GM23338 (cell line): ENCODE results near the gene COL4A2. TPM values are rescaled to one million over a fixed set of nuclear protein-coding genes. Genes with fewer than 3 reads are reported as not detected.
"Not testable (repeated sequence)": the region's sequence is repeated elsewhere in the genome, so short reads cannot be mapped to it uniquely, and the experiment has no call there.

ENCODE experiments used
- ATAC-seq: fragments of 200-7000 bp; cut with Tn5 transposase; 3 replicates; pipeline ENCODE4 v1.9.1; 2020
- DNase-seq: peaks from one replicate; pipeline ENCODE4 v3.0.0-alpha.2; 2015; ENCODE audit warnings: low spot score
- H2AFZ ChIP-seq: fragments of 200-600 bp; sonication (generic); 2 replicates; pipeline ENCODE4 v1.8.0; 2016; ENCODE audit warnings: antibody characterized with exemption, mild to moderate bottlenecking, moderate library complexity
- H3F3A ChIP-seq: fragments of 200-600 bp; sonication (generic); replicated peaks from 2 replicates; pipeline ENCODE4 v1.8.0; 2017; ENCODE audit warnings: antibody characterized with exemption, mixed run types, low read depth
- H3K27ac ChIP-seq: fragments of 200-600 bp; sonication (generic); 2 replicates; pipeline ENCODE4 v1.6.1; 2016; ENCODE audit warnings: low read depth
- H3K27me3 ChIP-seq: fragments of 200-600 bp; sonication (generic); 2 replicates; pipeline ENCODE4 v1.8.0; 2016; ENCODE audit warnings: mild to moderate bottlenecking, mixed run types, moderate library complexity; ENCODE audit not compliant: insufficient read depth
- H3K36me3 ChIP-seq: fragments of 200-600 bp; sonication (generic); 2 replicates; pipeline ENCODE4 v1.8.0; 2016; ENCODE audit warnings: mild to moderate bottlenecking; ENCODE audit not compliant: insufficient read depth
- H3K4me1 ChIP-seq: fragments of 200-600 bp; sonication (generic); 2 replicates; pipeline ENCODE4 v1.8.0; 2016; ENCODE audit warnings: mild to moderate bottlenecking, moderate library complexity; ENCODE audit not compliant: insufficient read depth
- H3K4me2 ChIP-seq: fragments of 200-600 bp; sonication (generic); 2 replicates; pipeline ENCODE4 v1.7.1; 2017; ENCODE audit warnings: mixed run types
- H3K4me3 ChIP-seq: fragments of 200-600 bp; sonication (generic); 2 replicates; pipeline ENCODE4 v1.6.1; 2016; ENCODE audit warnings: mixed run types
- H3K79me2 ChIP-seq: fragments of 200-600 bp; sonication (generic); replicated peaks from 2 replicates; pipeline ENCODE4 v1.8.0; 2017; ENCODE audit warnings: mild to moderate bottlenecking; ENCODE audit not compliant: insufficient read depth
- H3K9me2 ChIP-seq: fragments of 200-600 bp; sonication (generic); 2 replicates; pipeline ENCODE4 v1.8.0; 2017; ENCODE audit not compliant: insufficient read depth
- H4K20me1 ChIP-seq: fragments of 200-600 bp; sonication (generic); replicated peaks from 2 replicates; pipeline ENCODE4 v1.8.0; 2017; ENCODE audit warnings: mild to moderate bottlenecking; ENCODE audit not compliant: insufficient read depth
- H3K27ac Mint-ChIP-seq: 2 replicates; pipeline ENCODE4 v1.8.0; 2020; ENCODE audit warnings: inconsistent platforms, mild to moderate bottlenecking, moderate library complexity, mixed read lengths
- H3K27me3 Mint-ChIP-seq: 3 replicates; pipeline ENCODE4 v1.8.0; 2022; ENCODE audit warnings: low read depth, mild to moderate bottlenecking, moderate library complexity, mixed read lengths, inconsistent platforms; ENCODE audit not compliant: insufficient read depth, poor library complexity
- H3K36me3 Mint-ChIP-seq: 3 replicates; pipeline ENCODE4 v1.8.0; 2021; ENCODE audit warnings: low read depth, mild to moderate bottlenecking, inconsistent platforms, moderate library complexity, mixed read lengths
- H3K4me1 Mint-ChIP-seq: 3 replicates; pipeline ENCODE4 v1.8.0; 2020; ENCODE audit warnings: mild to moderate bottlenecking, inconsistent platforms, mixed read lengths
- H3K4me3 Mint-ChIP-seq: 3 replicates; pipeline ENCODE4 v1.8.0; 2021; ENCODE audit warnings: moderate library complexity, mild to moderate bottlenecking, inconsistent platforms, mixed read lengths
- H3K9me3 Mint-ChIP-seq: 3 replicates; pipeline ENCODE4 v1.8.0; 2020; ENCODE audit warnings: moderate library complexity, mild to moderate bottlenecking, inconsistent platforms, mixed read lengths
- CREB1 ChIP-seq: fragments of 250-450 bp; sonication (Bioruptor Pico); IDR thresholded peaks from 2 replicates; pipeline ENCODE4 v1.5.0; 2020; ENCODE audit warnings: low read depth, mild to moderate bottlenecking, moderate library complexity
- EZH2 ChIP-seq: fragments of 200-600 bp; sonication (generic); IDR thresholded peaks from one replicate; pipeline ENCODE4 v1.8.0; 2017; ENCODE audit warnings: antibody characterized with exemption, mild to moderate bottlenecking, low read depth; ENCODE audit not compliant: unreplicated experiment
- NANOG ChIP-seq: IDR thresholded peaks from 2 replicates; pipeline ENCODE4 v1.6.1; 2016; ENCODE audit warnings: antibody characterized with exemption, borderline replicate concordance
- POLR2AphosphoS5 ChIP-seq: IDR thresholded peaks from 2 replicates; pipeline ENCODE4 v1.6.1; 2016; ENCODE audit warnings: antibody characterized with exemption, low read depth
- ZNF114 ChIP-seq: fragments of 250-450 bp; sonication (Bioruptor Pico); IDR thresholded peaks from 2 replicates; pipeline ENCODE4 v1.5.0; 2020; ENCODE audit warnings: mild to moderate bottlenecking, moderate library complexity
- ZNF331 ChIP-seq: fragments of 250-450 bp; sonication (Bioruptor Pico); IDR thresholded peaks from 2 replicates; pipeline ENCODE4 v1.5.0; 2020; ENCODE audit warnings: low read depth, mild to moderate bottlenecking, moderate library complexity
- polyA plus RNA-seq: library from polyadenylated mRNA; unstranded; fragments of >200 nt; fragmentation: Nextera tagmentation; extraction: Ambion mirVana; gene quantifications from 2 replicates; pipeline ENCODE4 v1.2.1, GENCODE V29; 2016
- total RNA-seq: library from RNA; depleted of rRNA; stranded (reverse); fragments of >200 nt; shearing (Covaris generic); gene quantifications from 2 replicates; pipeline ENCODE4 v1.2.3, GENCODE V29; 2014

COL4A2 gene
- total and polyA plus RNA-seq, 2 experiments from 2014 or later, result 37.4 to 131 TPM

DNA sequence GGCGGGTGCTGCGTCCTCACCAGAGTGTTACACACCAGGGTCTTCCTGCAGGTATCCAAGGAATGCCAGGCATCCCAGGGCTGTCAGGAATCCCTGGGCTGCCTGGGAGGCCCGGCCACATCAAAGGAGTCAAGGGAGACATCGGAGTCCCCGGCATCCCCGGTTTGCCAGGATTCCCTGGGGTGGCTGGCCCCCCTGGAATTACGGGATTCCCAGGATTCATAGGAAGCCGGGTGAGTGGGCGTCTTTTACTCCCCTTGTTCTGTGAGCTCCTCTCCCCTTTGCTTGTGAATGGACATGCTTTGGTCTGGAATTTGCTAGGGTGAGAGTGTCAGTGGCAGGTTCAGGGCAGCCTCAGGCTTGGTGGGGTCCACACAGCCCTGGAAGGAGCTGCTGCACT is 178.5 kb downstream of the COL4A2 start:
- Histone ChIP-seq H3K4me1 (peaks cover 33% of the 10 kb centered on the region), H3K4me3 (no peak overlapping the region), H3K27me3 (no peaks in the 10 kb centered on the region), H3K36me3 (0 out of 2 replicates have a peak, but pooled peaks cover 4% of the 10 kb centered on the region), H3K4me2 (peak overlapping the region; percentile 55), H3K9me2 (no peaks in the 10 kb centered on the region; the same call in 1 of the 2 replicates), H2AFZ (no peak overlapping the region), H3F3A (peaks cover 17% of the 10 kb centered on the region), H3K27ac (peak overlapping the region; percentile 99), H4K20me1 (no peaks in the 10 kb centered on the region), H3K79me2 (no peaks in the 10 kb centered on the region)
- H3K36me3 Mint-ChIP-seq, result peaks cover 34% of the 10 kb centered on the region
- no peak overlapping the region; the same call in 2 of the 3 replicates for H3K4me3 Mint-ChIP-seq
- no peaks in the 10 kb centered on the region; the same call in 2 of the 3 replicates for H3K9me3 Mint-ChIP-seq
- DNase-seq (peak; percentile 98), ATAC-seq (peak; percentile 94)
- peaks cover 8% of the 10 kb centered on the region for H3K27me3 Mint-ChIP-seq
- TF ChIP-seq ZNF331 (CRISPR knock-in tag) (no peak), EZH2 (no peak), CREB1 (CRISPR knock-in tag) (peak; percentile 41; the same call in 1 of the 2 replicates), NANOG (peak; percentile 57; the same call in 1 of the 2 replicates), POLR2AphosphoS5 (0 out of 2 replicates have a peak, but pooled peaks have one; percentile 21)
- peaks cover 40% of the 10 kb centered on the region for H3K4me1 Mint-ChIP-seq
- peak overlapping the region; percentile 91 for H3K27ac Mint-ChIP-seq

DNA sequence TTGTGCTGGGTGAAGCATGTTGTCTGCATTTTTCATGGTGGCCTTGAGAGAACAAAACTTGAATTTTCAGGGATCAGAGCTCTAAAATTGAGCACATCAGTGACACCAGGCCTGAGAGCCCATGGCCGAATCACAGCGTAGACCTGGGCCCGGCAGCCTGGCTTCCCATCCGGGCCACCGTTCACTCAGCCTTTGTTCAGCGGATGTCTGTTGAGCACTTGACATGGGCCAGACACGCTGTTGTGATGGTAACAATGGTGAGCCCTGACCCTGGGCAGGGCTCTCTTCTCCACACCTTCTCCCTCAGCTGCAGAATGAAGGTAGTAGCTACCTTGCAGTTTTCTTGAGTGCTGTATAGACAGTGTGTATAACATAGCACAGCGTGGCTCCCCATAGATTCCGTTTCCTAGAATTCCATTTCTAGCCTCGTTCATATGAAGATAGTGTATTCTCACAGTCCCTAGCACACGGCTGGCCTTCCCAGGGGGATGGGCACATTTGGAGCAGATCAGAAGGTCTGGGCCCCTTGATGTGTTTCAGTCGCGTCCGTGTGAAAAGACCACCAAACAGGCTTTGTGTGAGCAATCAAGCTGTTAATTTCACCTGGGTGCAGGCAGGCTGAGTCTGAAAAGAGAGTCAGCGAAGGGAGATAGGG is 179.1 kb downstream of the COL4A2 start:
- H2AFZ ChIP-seq, result no peak overlapping the region
- peak overlapping the region; percentile 55 for H3K4me2 ChIP-seq
- H3K79me2 ChIP-seq, result no peaks in the 10 kb centered on the region
- TF ChIP-seq POLR2AphosphoS5, result peak; percentile 31; the same call in 1 of the 2 replicates
- no peak for TF ChIP-seq ZNF114 (CRISPR knock-in tag)
- no peaks in the 10 kb centered on the region for H4K20me1 ChIP-seq
- H3K27ac ChIP-seq, result peak overlapping the region; percentile 99
- Mint-ChIP-seq H3K4me1 (peaks cover 40% of the 10 kb centered on the region), H3K27ac (peak overlapping the region; percentile 91), H3K27me3 (peaks cover 8% of the 10 kb centered on the region), H3K9me3 (no peaks in the 10 kb centered on the region; the same call in 2 of the 3 replicates), H3K4me3 (no peak overlapping the region; the same call in 2 of the 3 replicates), H3K36me3 (peaks cover 33% of the 10 kb centered on the region)
- H3K36me3 ChIP-seq, result 0 out of 2 replicates have a peak, but pooled peaks cover 4% of the 10 kb centered on the region
- peaks cover 17% of the 10 kb centered on the region for H3F3A ChIP-seq
- ATAC-seq (peak; percentile 48), DNase-seq (peak; percentile 55)
- no peaks in the 10 kb centered on the region for H3K27me3 ChIP-seq
- peaks cover 33% of the 10 kb centered on the region for H3K4me1 ChIP-seq
- H3K9me2 ChIP-seq, result no peaks in the 10 kb centered on the region; the same call in 1 of the 2 replicates
- no peak overlapping the region for H3K4me3 ChIP-seq

DNA sequence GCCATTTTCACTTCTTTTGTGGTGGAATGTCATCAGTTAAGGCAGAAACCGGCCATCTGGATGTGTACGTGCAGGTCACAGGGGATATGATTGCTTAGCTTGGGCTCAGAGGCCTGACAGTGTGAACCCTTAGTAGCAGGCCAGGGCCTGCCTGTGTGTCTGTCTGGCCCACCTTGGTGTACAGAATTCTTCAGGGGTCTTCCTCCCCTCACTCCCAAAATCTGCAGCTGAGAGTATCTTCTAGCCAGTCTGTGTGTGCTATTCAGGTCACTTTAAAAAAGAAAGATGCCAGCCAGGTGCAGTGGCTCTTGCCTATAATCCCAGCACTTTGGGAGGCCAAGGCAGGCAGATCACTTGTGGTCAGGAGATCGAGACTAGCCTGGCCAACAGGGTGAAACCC is 179.8 kb downstream of the COL4A2 start:
- Mint-ChIP-seq H3K4me1 (peaks cover 40% of the 10 kb centered on the region), H3K36me3 (peaks cover 33% of the 10 kb centered on the region), H3K27ac (peak overlapping the region; percentile 97)
- not testable (repeated sequence) for H3K27me3 Mint-ChIP-seq, H3K9me3 Mint-ChIP-seq, ATAC-seq, DNase-seq, H3K79me2 ChIP-seq, H3K4me3 Mint-ChIP-seq, H4K20me1 ChIP-seq, H3K9me2 ChIP-seq, H3K27me3 ChIP-seq, H3K4me3 ChIP-seq, H2AFZ ChIP-seq, H3K36me3 ChIP-seq
- peaks cover 33% of the 10 kb centered on the region for H3K4me1 ChIP-seq
- H3F3A ChIP-seq, result peaks cover 17% of the 10 kb centered on the region
- H3K4me2 ChIP-seq, result peak overlapping the region; percentile 61
- H3K27ac ChIP-seq, result peak overlapping the region; percentile 99
